Psoas muscle (tissue), 8 donors: ENCODE data around the gene GNG7. TPM values are rescaled to one million over a fixed set of nuclear protein-coding genes. Genes with fewer than 3 reads are reported as not detected.
A peak's percentile ranks its signal among the peaks of the same experiment; 100 is the strongest.

Experiments used
- ATAC-seq, 4 donors: fragments of 200-7000 bp; cut with Tn5 transposase; one replicate each; pipeline ENCODE4 v1.9.1; 2020; ENCODE audit warnings: moderate library complexity in 3 of 4, mild to moderate bottlenecking in 2 of 4
- DNase-seq, 2 donors: peaks; one replicate each; pipeline ENCODE4 v3.0.0-alpha.2; 2020
- H3K27ac ChIP-seq: fragments of 200-600 bp; one replicate; pipeline ENCODE4 v1.8.0; 2022
- H3K27me3 ChIP-seq, 3 donors: fragments of 200-600 bp in 1 of 3; one replicate each; pipeline versions ENCODE4 v1.6.1 to v1.8.0; 2013 to 2022; ENCODE audit warnings: low read length in 2 of 3, mild to moderate bottlenecking in 2 of 3, moderate library complexity in 1 of 3; ENCODE audit not compliant: insufficient read depth in 3 of 3
- H3K36me3 ChIP-seq, 2 donors: fragments of 200-600 bp in 1 of 2; one replicate each; pipeline versions ENCODE4 v1.6.1 to v1.8.0; 2013 to 2022; ENCODE audit warnings: low read depth in 1 of 2, mild to moderate bottlenecking in 1 of 2, moderate library complexity in 1 of 2; ENCODE audit not compliant: insufficient read depth in 1 of 2
- H3K4me1 ChIP-seq: fragments of 200-600 bp; one replicate; pipeline ENCODE4 v1.8.0; 2022
- H3K4me3 ChIP-seq: fragments of 200-600 bp; one replicate; pipeline ENCODE4 v1.8.0; 2022; ENCODE audit warnings: mild to moderate bottlenecking
- H3K9me3 ChIP-seq: fragments of 200-600 bp; one replicate; pipeline ENCODE4 v1.8.0; 2022
- CTCF ChIP-seq: fragments of 200-600 bp; IDR thresholded peaks from one replicate; pipeline ENCODE4 v1.8.0; 2022; ENCODE audit warnings: antibody characterized with exemption
- WGBS, 3 donors: extraction: QIAGEN DNeasy Blood & Tissue Kit; methylation state at CpG; one replicate each; pipeline versions ENCODE4 v1.1.6 to v1.1.7; 2013; 5-methylcytosine and 5-hydroxymethylcytosine counted together
- intact Hi-C, 2 donors: fragments of 100-400 bp; cut with DNase I; formaldehyde crosslinking; loops; one replicate each; pipeline versions ENCODE4 v1.11.0 to v1.14.2; 2022
- polyA plus RNA-seq, 3 donors: library from polyadenylated mRNA; stranded (reverse); fragments of 200-250 nt; gene quantifications; one replicate each; pipeline ENCODE4 v1.2.3, GENCODE V29; 2013
- total RNA-seq, 4 donors: library from RNA; stranded (reverse); fragmentation: NEBNext Ultra II Directional in 2 of 4; extraction: Animal tissue kit (Norgen Biotek cat#: 25700) in 2 of 4; gene quantifications; one replicate each; pipeline versions ENCODE4 v1.2.1 to v1.2.4, GENCODE V29; 2021 to 2023
- donor health status: healthy with polysubstance abuse.
- donor health status: DM: no; HTN: no; CAD: no; lungs with moderate emphysema.
- donor health status: Bipolar disorder and iron deficiency.
- donor health status: healthy.
- donor health status: DM: yes; HTN: yes; CAD: no.
- donor health status: DM: no; HTN: no; CAD: no.
- donor health status: DM: no; HTN: no; CAD: no.
- donor health status: DM: yes; HTN: yes; CAD: no.

GNG7 gene
- total and polyA plus RNA-seq, 7 donors = 0.48 to 5.4 (median 1.2) TPM

GRCh38 chr19:2736550-2737190 is 34.2 kb upstream of the GNG7 start:
- no peak for ATAC-seq
- 95 to 96% (median 96%) methylated on average over 15 of the region's 15 CpGs for WGBS, 3 donors
- H3K27ac ChIP-seq = no peak overlapping the region
- H3K27me3 ChIP-seq = no peaks in the 10 kb centered on the region
- TF ChIP-seq CTCF = no peak
- H3K9me3 ChIP-seq = no peaks in the 10 kb centered on the region
- H3K4me3 ChIP-seq = no peak overlapping the region
- intact Hi-C loops = no loop called here
- H3K4me1 ChIP-seq = peaks cover 3% of the 10 kb centered on the region
- DNase-seq = no peak
- H3K36me3 ChIP-seq = peaks cover 10 to 37% of the 10 kb centered on the region in 2 donors

DNA sequence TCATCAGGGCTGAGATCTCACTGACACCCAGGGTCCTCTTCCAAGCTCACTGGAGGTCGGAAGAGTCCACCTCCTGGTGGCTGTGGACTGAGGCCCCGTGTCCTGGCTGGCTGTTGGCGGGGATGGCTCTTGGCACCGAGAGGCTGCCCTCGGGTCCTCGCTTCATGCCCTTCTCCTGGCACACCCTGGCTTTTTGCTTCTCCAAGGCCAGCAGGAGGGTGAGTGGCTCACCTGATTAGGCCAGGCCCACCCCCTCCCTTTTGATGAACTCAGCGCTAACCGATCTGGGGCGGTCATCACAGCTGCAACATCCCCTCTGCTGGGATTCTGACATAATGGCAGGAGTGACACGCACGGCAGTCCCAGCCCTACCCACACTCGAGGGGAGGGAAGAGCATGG is 32.9 kb upstream of the GNG7 start:
- Histone ChIP-seq H3K27me3 (no peaks in the 10 kb centered on the region), H3K4me3 (no peak overlapping the region), H3K27ac (no peak overlapping the region), H3K9me3 (no peaks in the 10 kb centered on the region), H3K4me1 (peaks cover 3% of the 10 kb centered on the region), H3K36me3 (peaks cover 10 to 37% of the 10 kb centered on the region in 2 donors)
- TF ChIP-seq CTCF = no peak
- ATAC-seq (no peak), DNase-seq (no peak)
- intact Hi-C loops = no loop called here
- WGBS, 3 donors = 91 to 95% (median 94%) methylated on average over 11 to 12 of the region's 12 CpGs

DNA sequence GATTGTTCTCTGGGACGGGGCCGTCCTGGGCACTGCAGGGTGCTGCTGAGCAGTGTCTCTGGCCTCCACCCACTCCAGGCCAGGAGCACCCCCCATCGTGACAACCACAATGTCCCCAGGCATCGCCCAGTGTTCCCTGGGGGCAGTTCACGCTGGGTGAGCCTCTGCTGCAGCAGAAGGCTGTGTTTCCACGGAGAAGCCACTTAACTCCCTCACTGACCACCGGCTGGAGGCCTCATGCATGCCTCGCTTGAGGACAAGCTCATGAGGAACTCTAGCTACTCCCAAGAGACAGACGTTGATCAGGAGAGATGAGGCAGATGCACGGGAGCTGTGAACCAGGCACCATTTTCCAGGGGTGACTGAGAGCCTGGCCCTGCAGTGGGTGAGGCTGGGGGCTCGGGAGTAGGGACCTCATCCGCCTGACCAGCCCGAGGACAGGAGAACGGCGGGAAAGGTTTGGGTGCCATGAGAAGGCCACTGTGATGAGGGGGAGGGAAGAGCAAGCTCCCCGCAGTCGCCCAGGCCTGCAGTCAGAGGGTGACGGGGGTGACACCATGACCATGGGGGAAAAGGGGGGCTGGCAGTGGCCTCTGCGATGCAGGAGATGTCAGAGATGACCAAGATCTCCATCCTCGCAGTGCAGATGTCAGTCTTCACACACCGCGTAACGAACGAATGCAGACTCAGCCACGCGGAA is 32.2 kb upstream of the GNG7 start:
- peak in 1 of 2 donors; percentile 40 for DNase-seq
- Histone ChIP-seq H3K27me3 (no peaks in the 10 kb centered on the region), H3K4me1 (peaks cover 3% of the 10 kb centered on the region), H3K4me3 (no peak overlapping the region), H3K36me3 (peaks cover 10 to 37% of the 10 kb centered on the region in 2 donors), H3K27ac (no peak overlapping the region), H3K9me3 (no peaks in the 10 kb centered on the region)
- ATAC-seq = no peak
- intact Hi-C loops = loop anchor here in 1 of 2 donors (5.0 kb wide), 1 partner anchor 33 kb away; no protein-coding TSS in a partner anchor
- WGBS, 3 donors = 86 to 89% (median 88%) methylated on average over 26 of the region's 26 CpGs
- no peak for TF ChIP-seq CTCF

GRCh38 chr19:2733930-2734588 is 31.6 kb upstream of the GNG7 start:
- no peak overlapping the region for H3K27ac ChIP-seq
- no peak for ATAC-seq
- no peak for TF ChIP-seq CTCF
- no peaks in the 10 kb centered on the region for H3K27me3 ChIP-seq
- DNase-seq = peak in 1 of 2 donors; percentile 34
- no peaks in the 10 kb centered on the region for H3K9me3 ChIP-seq
- H3K36me3 ChIP-seq = peaks cover 10 to 37% of the 10 kb centered on the region in 2 donors
- peaks cover 1% of the 10 kb centered on the region for H3K4me1 ChIP-seq
- intact Hi-C loops = loop anchor here in 1 of 2 donors (5.0 kb wide), 1 partner anchor 33 kb away; no protein-coding TSS in a partner anchor
- WGBS, 3 donors = 74 to 82% (median 79%) methylated on average over 35 of the region's 35 CpGs
- no peak overlapping the region for H3K4me3 ChIP-seq
